ENCODE results near the gene CUZD1. TPM values are rescaled to one million over a fixed set of nuclear protein-coding genes. Genes with fewer than 3 reads are reported as not detected.

The CUZD1 gene
- total and polyA plus RNA-seq, 9 of the 15 experiments (the other 6 are each of a cell fraction or from before 2014, with no cell fraction given) = 0.51 to 1.7 (median 1.1) TPM

- no peak for TF ChIP-seq POLR3A (IDR thresholded peaks at IDR 0.05; ENCODE audit: borderline replicate concordance, extremely low read depth, insufficient read depth, insufficient read length)
- TF ChIP-seq MLLT1 (IDR thresholded peaks at IDR 0.05) = no peak
- TF ChIP-seq ILK (tag; IDR thresholded peaks at IDR 0.05; ENCODE audit: borderline replicate concordance, low read depth) = no peak
- no peak for TF ChIP-seq ZC3H11A (IDR thresholded peaks at IDR 0.05; ENCODE audit: low read depth, low read length)
- TF ChIP-seq KHSRP (IDR thresholded peaks at IDR 0.05) = no peak
- TF ChIP-seq TRIM28 (IDR thresholded peaks at IDR 0.05) = no peak
These were observed 46.9 kb downstream of the CUZD1 start (continued) for GRCh38 chr10:122798704-122799231.

GRCh38 chr10:122796796-122797195 lies 48.9 kb downstream of the CUZD1 start:
- no peak for FAIRE-seq
- in situ Hi-C loops (cut with MboI) = no loop called here
- WGBS (ENCODE audit: insufficient coverage, low coverage, missing lambda C conversion rate) = no CpG with 5 or more reads among the region's 2 CpGs
- no peak for TF ChIP-seq CTBP1 (IDR thresholded peaks at IDR 0.05; ENCODE audit: borderline replicate concordance)
- TF ChIP-seq NFATC3 (IDR thresholded peaks at IDR 0.05) = no peak
- TF ChIP-seq CBFA2T2 (conservative IDR thresholded peaks at IDR 0.05) = no peak
- no peak for TF ChIP-seq ZNF507 (tag; conservative IDR thresholded peaks at IDR 0.05)
- TF ChIP-seq RNF219 (CRISPR knock-in tag; IDR thresholded peaks at IDR 0.05) = no peak
- TF ChIP-seq ZNF77 (CRISPR knock-in tag; IDR thresholded peaks at IDR 0.05) = no peak
- no peak for TF ChIP-seq SOX6 (IDR thresholded peaks at IDR 0.05)
- no peak for TF ChIP-seq LEF1 (IDR thresholded peaks at IDR 0.05)
- no peak for TF ChIP-seq HLTF (IDR thresholded peaks at IDR 0.05)
- TF ChIP-seq MEF2A (IDR thresholded peaks at IDR 0.05; ENCODE audit: control insufficient read depth, low read depth, low read length) = no peak
- TF ChIP-seq CTCFL (IDR thresholded peaks at IDR 0.05; ENCODE audit: borderline replicate concordance, insufficient read depth, low read depth, low read length, poor library complexity, severe bottlenecking) = no peak
- no peak for TF ChIP-seq STAG1 (CRISPR knock-in tag; IDR thresholded peaks at IDR 0.05; ENCODE audit: borderline replicate concordance)
- TF ChIP-seq SRSF9 (IDR thresholded peaks at IDR 0.05; ENCODE audit: borderline replicate concordance, low read depth, low read length) = no peak

More at GRCh38 chr10:122796796-122797195, 48.9 kb downstream of the CUZD1 start:
- Histone ChIP-seq H3K9me3 (replicated peaks; ENCODE audit: control insufficient read depth, insufficient read depth, low read depth, low read length) (no peaks in the 10 kb centered on the region), H4K20me1 (replicated peaks; ENCODE audit: control insufficient read depth, insufficient read depth, low read length) (no peaks in the 10 kb centered on the region; the same call in 1 of the 2 replicates), H3K27ac (ENCODE audit: extremely low read depth, low read depth, low read length) (no peak overlapping the region), H2AFZ (ENCODE audit: low read depth, low read length) (no peak overlapping the region), H3K4me1 (replicated peaks in 1 of 2; ENCODE audit: control insufficient read depth in 2 of 2, insufficient read depth in 2 of 2, low read length in 2 of 2) (no peaks in the 10 kb centered on the region), H3K79me2 (ENCODE audit: control insufficient read depth, insufficient read depth, low read length) (no peaks in the 10 kb centered on the region), H3K4me3 (no peak overlapping the region), H3K9ac (ENCODE audit: insufficient read depth in 1 of 2, low read depth in 2 of 2, low read length in 2 of 2) (no peak overlapping the region), H3K9me1 (ENCODE audit: control insufficient read depth, insufficient read depth, low read length) (no peaks in the 10 kb centered on the region), H3K36me3 (ENCODE audit: control insufficient read depth, insufficient read depth, low read length) (no peaks in the 10 kb centered on the region), H3K27me3 (ENCODE audit: control insufficient read depth in 2 of 2, insufficient read depth in 2 of 2, low read length in 2 of 2) (no peaks in the 10 kb centered on the region; a peak in 1 of 5 replicates), H3K4me2 (ENCODE audit: insufficient read depth, low read length) (no peak overlapping the region)
- CTCF ChIA-PET (ENCODE audit: low intra/inter-chr PET ratio) = no interaction called here
- POLR2A ChIA-PET = interaction anchor here (0.6 to 1.3 kb wide), 2 partner anchors 9 to 134 kb away, joined by 3 to 4 read pairs; no protein-coding TSS in a partner anchor
- no TSS peak for BruUV-seq (replicated peaks)
- no peak for ATAC-seq
- intact Hi-C loops (cut with micrococcal nuclease) = no loop called here
- no peak for DNase-seq (ENCODE audit: extremely low read depth in 1 of 4, low spot score in 3 of 4)
